GM19372 (cell line): ENCODE measurements around the gene WDFY2.
A peak's percentile ranks its signal among the peaks of the same experiment; 100 is the strongest.
"Not testable (repeated sequence)": the region's sequence is repeated elsewhere in the genome, so short reads cannot be mapped to it uniquely, and the experiment has no call there.

ENCODE experiments used
- ATAC-seq: cut with Tn5 transposase; IDR thresholded peaks from one replicate; pipeline ENCODE4 v1.9.1; 2021; ENCODE audit warnings: mild to moderate bottlenecking, low read depth, moderate library complexity; ENCODE audit not compliant: unreplicated experiment

WDFY2 gene

GRCh38 chr13:51688937-51689662 is 104.8 kb downstream of the WDFY2 start:
- ATAC-seq, result no peak

GRCh38 chr13:51689663-51689996 is 105.4 kb downstream of the WDFY2 start:
- no peak for ATAC-seq

- not testable (repeated sequence) for ATAC-seq
These were observed 111.4 kb downstream of the WDFY2 start for GRCh38 chr13:51695677-51696076.

DNA sequence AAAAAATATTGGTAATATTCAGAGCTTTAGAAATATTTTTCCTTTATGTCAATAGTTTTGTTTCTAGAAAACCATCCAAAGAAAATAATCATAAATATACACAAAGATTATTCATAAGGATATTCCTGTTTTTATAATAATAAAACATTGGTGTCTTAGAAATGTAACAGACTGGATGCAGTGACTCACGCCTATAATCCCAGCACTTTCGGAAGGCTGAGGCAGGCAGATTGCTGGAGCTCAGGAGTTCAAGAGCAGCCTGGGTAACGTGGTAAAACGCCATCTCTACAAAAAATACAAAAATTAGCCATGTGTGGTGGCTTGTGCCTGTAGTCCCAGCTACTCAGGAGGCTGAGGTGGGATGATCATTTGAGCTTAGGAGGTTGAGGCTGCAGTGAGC is 112.9 kb downstream of the WDFY2 start:
- no peak for ATAC-seq

- no peak for ATAC-seq
These were observed 113.6 kb downstream of the WDFY2 start for GRCh38 chr13:51697855-51698254.

- no peak for ATAC-seq
These were observed 114.1 kb downstream of the WDFY2 start for GRCh38 chr13:51698352-51698751.

GRCh38 chr13:51704399-51705313 is 120.4 kb downstream of the WDFY2 start:
- peak; percentile 81 for ATAC-seq

- ATAC-seq, result no peak
These were observed 123.2 kb downstream of the WDFY2 start for GRCh38 chr13:51707461-51707860.

DNA sequence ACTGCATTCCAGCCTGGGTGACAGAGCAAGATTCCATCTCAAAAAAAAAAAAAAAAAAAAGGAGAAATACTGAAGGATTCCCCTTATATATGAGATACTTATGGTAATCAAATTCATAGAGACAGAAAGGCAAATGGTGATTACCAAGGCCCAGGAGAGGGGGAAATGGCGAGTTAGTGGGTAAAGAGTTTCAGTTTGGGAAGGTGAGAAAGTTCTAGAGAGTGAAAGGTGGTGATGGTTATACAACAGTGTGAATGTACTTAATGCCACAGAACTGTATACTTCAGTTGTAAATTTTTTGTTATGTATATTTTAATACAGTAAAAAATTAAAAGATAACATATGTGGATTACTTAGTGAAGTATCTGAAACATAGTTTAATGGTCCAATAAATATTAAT is 129.5 kb downstream of the WDFY2 start:
- no peak for ATAC-seq

DNA sequence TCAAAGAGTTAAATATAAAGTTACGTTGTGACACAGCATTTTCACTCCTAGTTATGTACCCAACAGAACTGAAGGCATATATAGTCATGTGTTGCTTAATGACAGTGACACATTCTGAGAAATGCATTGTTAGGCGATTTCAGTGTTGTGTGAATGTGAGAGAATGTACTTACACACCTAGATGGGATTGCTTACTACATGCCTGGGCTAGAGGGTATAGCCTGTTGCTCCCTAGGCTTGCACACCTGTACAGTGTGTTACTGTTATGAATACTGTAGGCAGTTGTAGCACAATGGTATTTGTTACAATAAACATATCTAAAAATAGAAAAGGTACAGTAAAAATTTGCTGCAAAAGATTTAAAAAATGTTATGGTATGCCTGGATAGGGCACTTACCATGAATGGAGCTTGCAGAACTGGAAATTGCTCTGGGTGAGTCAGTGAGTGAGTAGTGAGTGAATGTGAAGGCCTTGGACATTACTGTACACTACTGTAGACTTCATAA is 130.5 kb downstream of the WDFY2 start:
- no peak for ATAC-seq

DNA sequence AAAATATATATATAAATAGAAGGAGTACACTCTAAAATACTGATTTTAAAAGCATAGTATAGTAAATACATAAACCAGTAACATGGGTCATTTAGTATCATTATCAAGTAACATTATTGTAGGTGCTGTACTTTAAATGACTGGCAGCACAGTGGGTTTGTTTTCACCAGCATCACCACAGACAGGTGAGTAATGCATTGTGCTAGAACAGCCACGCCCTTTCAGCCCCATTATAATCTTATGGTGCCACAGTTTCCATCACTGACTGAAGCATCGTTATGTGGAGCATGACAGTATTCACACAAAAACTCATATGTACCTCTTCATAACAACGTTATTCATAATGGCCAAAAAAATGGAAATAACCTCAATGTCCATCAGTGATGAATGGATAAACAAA is 131.4 kb downstream of the WDFY2 start:
- ATAC-seq, result no peak

DNA sequence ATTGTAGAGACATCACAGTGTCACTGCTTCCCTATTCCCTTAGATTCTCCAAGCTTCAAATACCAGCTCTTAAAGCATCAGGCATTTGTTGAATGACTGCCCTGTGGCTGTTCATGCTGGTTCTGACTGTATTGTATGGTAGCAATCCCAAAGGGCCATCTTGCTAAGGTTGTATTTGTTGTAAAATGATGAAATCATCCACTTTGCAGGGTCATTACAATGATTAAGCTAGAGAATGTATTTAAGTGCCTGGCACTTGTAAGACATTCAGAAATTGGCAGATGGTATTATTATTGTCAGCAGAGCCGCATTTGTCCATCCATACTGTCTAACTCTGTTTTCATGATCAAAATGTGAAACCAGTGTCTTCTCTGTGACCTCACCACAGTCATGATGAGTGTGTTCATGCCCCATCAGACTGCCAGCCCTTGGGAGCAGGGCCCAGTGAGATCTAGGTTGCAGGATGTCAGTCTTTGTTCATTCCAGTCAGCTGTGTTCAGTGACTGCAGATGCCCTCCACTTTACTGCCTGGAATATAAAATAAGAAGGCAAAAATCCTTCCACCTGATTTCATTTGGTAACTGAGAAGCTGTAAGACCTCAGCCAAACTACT is 133.6 kb downstream of the WDFY2 start:
- no peak for ATAC-seq

DNA sequence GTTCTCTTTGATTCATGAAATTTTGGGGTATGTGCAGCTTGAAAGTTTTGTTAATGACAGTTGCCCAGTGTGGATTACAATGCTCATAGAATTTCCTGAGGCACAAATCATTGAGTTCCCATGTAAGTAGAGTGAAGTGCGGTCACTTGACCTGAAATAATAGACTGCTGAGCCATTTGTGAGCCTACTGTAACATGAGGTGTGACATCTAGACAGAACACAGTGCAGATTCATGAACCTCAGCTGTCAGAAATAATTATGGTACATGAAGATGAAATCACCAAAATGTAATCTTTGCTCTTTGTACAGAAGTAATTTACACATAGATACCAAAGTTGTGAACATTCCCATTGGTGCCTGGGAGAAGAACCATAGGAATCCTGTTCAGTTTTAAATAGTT is 135.1 kb downstream of the WDFY2 start:
- ATAC-seq, result no peak

- no peak for ATAC-seq
These were observed 137.2 kb downstream of the WDFY2 start for GRCh38 chr13:51721496-51721895.

DNA sequence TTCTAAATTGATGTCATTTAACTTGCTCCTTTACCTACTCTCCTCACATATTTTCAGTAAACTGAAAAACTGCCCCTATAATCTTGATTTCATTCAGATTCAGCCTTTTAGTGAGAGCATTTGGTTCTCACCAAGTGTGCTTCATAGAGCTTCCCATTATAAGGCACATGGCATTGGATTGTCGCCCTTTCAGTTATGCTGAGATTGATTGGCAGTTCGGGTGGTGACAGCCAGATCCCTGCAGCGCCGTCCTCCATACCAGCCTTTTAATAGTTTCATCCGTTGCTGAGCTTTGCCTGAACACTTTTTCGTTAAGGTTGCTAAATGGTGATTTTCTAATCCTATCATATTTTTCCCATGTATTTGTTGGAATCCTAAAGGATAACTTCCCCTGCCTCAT is 139.3 kb downstream of the WDFY2 start:
- ATAC-seq, result no peak

DNA sequence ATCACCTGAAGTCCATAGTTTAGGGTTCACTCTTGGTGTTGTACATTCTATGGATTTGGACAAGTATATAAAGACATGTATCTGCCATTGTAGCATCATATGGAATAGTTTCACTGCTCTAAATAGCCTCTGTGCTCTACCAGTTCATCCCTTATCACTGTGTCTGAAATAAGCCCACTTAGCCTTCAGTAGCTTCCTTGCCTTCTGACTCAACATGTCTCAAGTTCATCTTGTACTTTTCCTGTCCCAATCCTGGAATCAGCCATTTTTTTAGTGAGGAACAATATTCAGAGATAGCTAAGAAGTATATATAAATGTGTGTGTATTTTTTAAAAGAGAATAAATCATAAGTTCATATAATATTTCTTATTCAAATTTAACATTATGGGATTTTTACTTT is 140.5 kb downstream of the WDFY2 start:
- no peak for ATAC-seq

- no peak for ATAC-seq
These were observed 142.4 kb downstream of the WDFY2 start for GRCh38 chr13:51726446-51727193.

GRCh38 chr13:51727634-51728274 is 143.5 kb downstream of the WDFY2 start:
- ATAC-seq, result no peak

DNA sequence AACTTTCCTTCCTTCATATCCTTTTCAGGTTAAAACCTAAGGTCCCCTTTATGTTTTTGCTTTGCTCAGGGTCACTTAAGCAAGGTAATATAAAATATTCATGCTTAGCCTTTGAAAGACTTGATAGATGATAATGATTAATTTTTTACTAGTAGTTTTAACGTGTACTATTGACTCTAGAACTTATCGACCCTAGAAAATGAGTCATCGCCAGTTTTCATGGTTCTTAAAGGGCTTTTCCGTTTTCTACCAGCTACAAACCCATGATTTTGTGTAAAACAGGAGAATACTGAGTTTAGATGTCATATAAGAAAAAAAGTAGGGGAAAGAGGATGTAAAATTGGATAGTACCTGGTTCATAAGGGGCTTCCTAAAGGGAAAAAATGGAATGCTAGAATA is 144.0 kb downstream of the WDFY2 start:
- ATAC-seq, result no peak

- no peak for ATAC-seq
These were observed 144.7 kb downstream of the WDFY2 start for GRCh38 chr13:51728972-51729371.
